ENCODE measurements around the gene TEPSIN.

The TEPSIN gene

GRCh38 chr17:81249223-81250040 is 10.6 kb upstream of the TEPSIN start:
- peak; percentile 12 for DNase-seq

GRCh38 chr17:81248649-81249048 is 9.8 kb upstream of the TEPSIN start:
- no peak for DNase-seq

- DNase-seq: no peak
These were observed 8.6 kb upstream of the TEPSIN start for GRCh38 chr17:81247339-81247990.

- DNase-seq: no peak
These were observed 8.0 kb upstream of the TEPSIN start for GRCh38 chr17:81246679-81247338.

DNA sequence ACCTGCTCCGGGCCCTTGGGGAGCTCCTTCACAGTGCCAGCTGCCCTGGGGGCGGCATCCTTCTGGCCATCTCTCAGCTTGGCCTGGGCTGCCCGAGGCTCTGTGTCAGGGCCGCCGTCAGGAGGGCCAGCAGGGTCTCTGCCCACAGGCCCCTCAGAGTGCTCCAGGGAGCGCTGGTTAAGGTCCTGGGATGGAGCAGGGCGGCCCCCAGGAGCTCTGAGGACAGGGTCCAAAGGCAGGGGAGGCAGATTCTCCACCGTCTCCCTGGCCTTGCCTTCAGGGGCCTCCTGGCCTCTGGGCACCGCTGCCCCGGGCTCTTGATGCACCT is 7.5 kb upstream of the TEPSIN start:
- no peak for DNase-seq

GRCh38 chr17:81245665-81246342 is 6.9 kb upstream of the TEPSIN start:
- DNase-seq: no peak

DNA sequence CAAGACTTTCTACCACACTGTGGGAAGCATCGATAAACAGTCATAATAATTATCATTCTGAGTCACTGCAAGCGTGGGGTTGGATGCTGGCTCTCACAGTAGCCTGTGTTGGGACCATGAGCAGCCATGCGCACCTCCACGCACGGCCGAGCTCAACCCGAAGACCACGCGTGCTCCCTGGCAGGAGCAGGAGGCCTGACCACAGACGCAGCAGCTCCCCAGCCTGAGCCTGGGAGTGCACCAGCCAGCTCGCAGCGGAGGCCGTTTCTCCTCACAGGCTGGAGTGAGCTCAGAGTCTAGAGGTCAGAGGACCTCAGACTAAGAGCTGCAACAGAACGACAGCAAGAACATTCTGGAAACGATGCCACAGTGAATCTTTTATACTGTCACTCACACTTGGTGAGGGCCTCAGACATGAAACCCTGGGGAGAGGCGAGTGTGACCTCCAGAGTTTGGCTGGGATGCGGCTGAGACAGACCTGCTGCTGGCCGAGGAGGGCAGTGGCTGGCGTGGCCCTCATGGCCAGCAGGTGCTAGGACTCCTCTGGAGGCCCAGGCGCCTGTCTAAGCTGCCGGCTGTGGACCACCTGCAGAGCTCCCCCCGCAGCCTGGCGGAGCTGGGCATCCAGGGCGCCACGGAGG is 6.3 kb upstream of the TEPSIN start:
- no peak for DNase-seq

DNA sequence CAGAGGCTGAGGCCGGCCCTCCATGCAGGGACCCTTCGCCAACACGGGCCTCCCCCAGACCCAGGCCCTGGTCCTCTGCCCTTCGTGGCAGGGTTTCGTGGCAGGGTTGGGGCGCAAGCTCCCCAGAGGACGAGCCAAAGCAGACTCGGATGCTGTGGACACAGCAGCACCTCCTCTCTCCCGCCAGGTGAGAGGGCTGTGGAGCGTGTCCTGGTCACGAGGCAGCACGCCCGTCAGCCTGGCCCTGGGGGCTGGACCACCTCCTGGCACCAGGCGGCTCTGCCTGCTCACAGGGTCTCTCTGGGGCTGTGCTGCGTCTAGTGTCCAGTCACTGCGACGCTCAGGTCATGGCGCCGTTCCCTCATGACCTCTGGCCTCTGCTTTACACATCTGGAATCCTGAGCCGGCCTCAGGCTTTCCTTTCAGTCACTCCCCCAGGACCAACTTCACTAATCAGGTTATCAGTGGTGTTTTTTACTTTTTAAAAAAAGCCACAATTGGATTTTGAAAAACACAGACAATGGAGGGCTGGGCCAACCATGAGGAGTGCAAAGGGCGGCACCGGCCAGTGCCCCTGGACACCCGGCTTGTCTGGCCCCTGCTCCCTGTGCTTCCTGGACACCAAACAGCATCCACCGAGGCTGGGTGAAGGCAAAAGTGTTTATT is 5.6 kb upstream of the TEPSIN start:
- DNase-seq: no peak

DNA sequence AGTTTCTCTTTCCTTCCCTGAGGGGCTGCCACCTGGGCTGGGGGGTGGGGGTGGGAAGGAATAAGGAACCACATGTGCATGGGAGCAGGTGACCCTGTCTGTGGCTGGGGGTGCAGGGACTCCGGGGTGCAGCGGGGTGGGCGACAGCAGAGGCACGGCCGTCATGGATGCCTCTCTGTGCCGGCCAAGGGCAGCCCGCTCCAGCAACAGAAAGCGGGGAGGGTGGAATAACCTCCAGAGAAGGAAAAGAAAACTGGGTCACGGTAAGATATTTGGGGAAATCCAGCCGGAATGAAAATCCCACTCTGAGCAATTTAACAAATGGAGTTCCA is 4.4 kb upstream of the TEPSIN start:
- DNase-seq: no peak

DNA sequence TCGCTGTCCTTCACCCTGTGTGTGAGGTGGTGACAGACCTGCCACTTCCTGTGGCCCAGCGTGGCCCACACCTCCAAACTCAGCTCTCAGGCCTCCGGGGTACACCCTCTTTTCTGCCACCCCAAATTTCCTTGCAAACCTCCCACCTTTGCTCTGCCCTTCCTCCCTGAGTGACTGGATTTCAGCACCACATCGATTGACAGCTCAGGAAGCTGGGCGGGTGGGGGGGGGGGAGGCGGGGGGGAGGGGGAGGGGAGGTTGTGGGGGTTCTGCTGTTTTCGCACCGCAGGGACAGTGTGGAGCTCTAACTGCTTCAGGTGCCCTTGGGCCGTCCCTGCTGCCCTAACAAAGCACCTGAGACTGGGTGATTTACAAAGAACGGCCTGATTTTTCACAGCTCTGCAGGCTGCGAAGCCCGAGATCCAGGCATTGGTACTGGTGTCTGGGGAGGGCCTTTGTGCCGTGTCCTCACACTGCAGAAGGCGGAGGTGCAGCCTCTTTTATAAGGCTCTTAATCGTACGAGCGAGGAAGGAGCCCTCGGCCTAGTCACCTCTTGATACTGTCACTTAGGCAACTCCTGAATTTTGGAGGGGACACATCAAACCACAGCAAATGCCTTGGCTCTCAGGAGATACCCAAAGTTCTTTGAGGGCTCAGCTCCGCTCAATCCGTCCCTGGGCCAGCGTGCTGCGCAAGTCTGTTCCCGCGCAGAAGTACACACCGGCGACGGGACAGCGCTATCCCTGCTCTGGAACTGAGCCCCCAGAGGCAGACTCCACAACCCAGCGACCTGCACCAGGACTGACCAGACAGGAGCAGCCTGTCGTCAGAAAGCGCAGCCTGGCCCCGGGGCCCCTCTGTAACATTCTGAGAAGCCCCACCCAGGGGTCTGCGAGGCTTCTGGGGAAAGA is 3.8 kb upstream of the TEPSIN start:
- DNase-seq: no peak

GRCh38 chr17:81241648-81242420 is 3.0 kb upstream of the TEPSIN start:
- DNase-seq: peak; percentile 21

DNA sequence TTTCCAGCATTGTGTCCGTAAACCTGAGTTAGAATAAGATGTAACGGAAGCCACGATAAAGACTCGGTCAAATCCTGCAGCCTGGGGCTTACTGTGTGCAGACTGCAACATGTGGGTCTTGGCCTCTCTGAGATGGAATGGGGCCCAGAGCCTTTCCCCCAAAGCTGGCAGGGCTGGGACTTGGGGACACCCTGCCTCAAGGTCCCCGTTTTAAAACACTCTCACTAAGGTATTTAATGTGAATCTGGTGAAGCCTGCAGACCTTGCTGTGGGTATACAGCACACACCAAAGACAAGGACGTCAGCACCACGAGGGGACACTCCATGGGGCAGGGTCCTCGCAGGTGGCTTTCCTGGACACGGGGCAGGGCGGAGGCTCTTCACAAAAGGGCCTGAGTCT is 2.3 kb upstream of the TEPSIN start:
- no peak for DNase-seq

GRCh38 chr17:81240761-81241160 is 1.9 kb upstream of the TEPSIN start:
- no peak for DNase-seq

- no peak for DNase-seq
These were observed 1.1 kb upstream of the TEPSIN start for GRCh38 chr17:81239714-81240555.

- no peak for DNase-seq
These were observed 403 bp downstream of the TEPSIN start for GRCh38 chr17:81238490-81238814.

DNA sequence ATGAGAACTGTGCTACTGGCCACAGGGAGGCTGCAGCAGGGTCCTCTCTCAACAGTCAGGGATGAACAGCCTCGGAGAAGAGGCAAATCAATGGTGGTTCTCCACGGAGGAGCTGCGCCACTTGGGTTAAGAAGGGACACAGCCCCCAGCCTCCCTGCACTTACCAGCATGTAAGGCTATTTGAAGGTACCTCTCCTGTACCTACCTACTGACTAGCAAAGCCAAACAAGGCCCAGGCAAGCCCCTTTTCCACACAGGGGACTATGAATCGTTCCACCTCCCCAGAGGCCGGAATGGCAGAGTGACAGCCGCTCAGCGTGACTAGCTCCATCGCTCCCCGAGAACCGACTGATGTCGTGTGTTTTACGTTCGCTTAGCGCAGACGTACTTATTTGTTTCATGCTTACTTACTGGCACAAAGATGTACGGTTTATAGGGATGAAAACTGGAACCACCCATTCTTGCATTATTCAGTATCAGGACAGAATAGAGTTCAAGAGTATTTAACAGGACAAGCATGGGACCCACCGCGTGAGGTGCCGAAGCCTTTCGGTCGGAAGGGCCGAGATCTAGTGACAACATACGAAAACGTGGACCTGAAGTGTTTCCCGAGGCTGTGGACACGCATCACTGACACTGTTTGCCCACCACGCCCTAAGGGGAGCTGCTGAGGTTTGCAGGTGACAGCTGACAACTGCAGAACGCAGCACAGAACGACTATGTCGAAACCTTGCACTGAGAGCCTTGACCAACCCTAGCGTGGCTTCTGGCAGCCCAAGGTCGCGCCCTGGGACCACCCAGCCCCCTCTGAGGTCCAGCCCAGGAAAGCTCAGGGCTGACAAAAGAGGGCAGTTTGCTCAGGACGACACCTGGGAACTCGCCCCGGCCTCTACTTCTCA is 1.0 kb downstream of the TEPSIN start:
- DNase-seq: no peak

DNA sequence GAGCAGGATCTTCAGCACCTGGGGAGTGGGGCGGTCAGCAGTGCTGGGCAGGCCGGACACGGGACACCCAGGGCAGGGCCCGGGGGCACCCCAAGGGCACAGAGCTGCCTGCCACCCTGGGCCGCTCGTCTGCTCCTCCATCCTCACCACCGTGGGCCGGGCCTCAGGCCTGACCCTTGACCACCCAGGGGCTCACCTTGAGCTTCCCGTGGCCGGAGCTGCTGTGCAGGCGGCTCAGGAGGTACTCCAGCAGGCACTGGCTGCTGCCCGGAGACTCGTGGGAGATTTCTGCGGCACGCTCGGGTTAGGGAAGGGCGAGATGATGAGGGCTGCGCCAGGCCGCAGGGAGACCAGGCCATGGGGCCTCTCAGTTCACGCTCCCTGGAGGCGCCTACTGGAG is 2.1 kb downstream of the TEPSIN start:
- no peak for DNase-seq

All from fibroblast of skin of abdomen (primary cell).